T47D (cell line): ENCODE results near the gene RAB4A.
A peak's percentile ranks its signal among the peaks of the same experiment; 100 is the strongest.
"Not testable (repeated sequence)": the region's sequence is repeated elsewhere in the genome, so short reads cannot be mapped to it uniquely, and the experiment has no call there.

Source experiments
- DNase-seq, 2 experiments: peaks; one replicate each; pipeline versions ENCODE4 v3.0.0 to v3.0.0-alpha.2; 2011 to 2012; ENCODE audit warnings: low read depth in 1 of 2, low spot score in 1 of 2
- JUND ChIP-seq: IDR thresholded peaks from 2 replicates; pipeline ENCODE4 v1.6.1; 2012; ENCODE audit warnings: low read depth
- in situ Hi-C: cut with HindIII; loops from 2 replicates; pipeline ENCODE4 v1.10.0; 2016; ENCODE audit warnings: low sequenced_read_pairs, low pct_unique_long_range_greater_than_20kb

The RAB4A gene

GRCh38 chr1:229325401-229325800, 54.5 kb downstream of the RAB4A start:
- in situ Hi-C loops, result no loop called here
- no peak for DNase-seq
- TF ChIP-seq JUND, result no peak

- TF ChIP-seq JUND, result no peak
- no peak for DNase-seq
- in situ Hi-C loops, result no loop called here
Observed at GRCh38 chr1:229325853-229326487, 55.1 kb downstream of the RAB4A start.

- in situ Hi-C loops, result no loop called here
- no peak for DNase-seq
- TF ChIP-seq JUND, result no peak
Observed at GRCh38 chr1:229326601-229327000, 55.7 kb downstream of the RAB4A start.

GRCh38 chr1:229327765-229328164, 56.9 kb downstream of the RAB4A start:
- DNase-seq, in situ Hi-C loops: not testable (repeated sequence)

GRCh38 chr1:229328598-229329362, 57.9 kb downstream of the RAB4A start:
- TF ChIP-seq JUND, result no peak
- in situ Hi-C loops, result no loop called here
- DNase-seq, result no peak

GRCh38 chr1:229334269-229334668, 63.4 kb downstream of the RAB4A start:
- no peak for TF ChIP-seq JUND
- DNase-seq, result no peak
- in situ Hi-C loops, result no loop called here

GRCh38 chr1:229334716-229335115, 63.8 kb downstream of the RAB4A start:
- in situ Hi-C loops, result no loop called here
- no peak for TF ChIP-seq JUND
- no peak for DNase-seq

- DNase-seq, result no peak
- TF ChIP-seq JUND, result no peak
- in situ Hi-C loops, result no loop called here
Observed at GRCh38 chr1:229336345-229336744, 65.4 kb downstream of the RAB4A start.

- in situ Hi-C loops, result no loop called here
- no peak for TF ChIP-seq JUND
- no peak for DNase-seq
Observed at GRCh38 chr1:229339086-229339485, 68.2 kb downstream of the RAB4A start.

GRCh38 chr1:229339520-229339919, 68.6 kb downstream of the RAB4A start:
- TF ChIP-seq JUND, result no peak
- in situ Hi-C loops, result no loop called here
- DNase-seq, result no peak

GRCh38 chr1:229340496-229340895, 69.6 kb downstream of the RAB4A start:
- no peak for DNase-seq
- in situ Hi-C loops, result no loop called here
- no peak for TF ChIP-seq JUND

GRCh38 chr1:229341774-229342655, 71.1 kb downstream of the RAB4A start:
- no peak for TF ChIP-seq JUND
- in situ Hi-C loops, result no loop called here
- peak; percentile 89 to 91 for DNase-seq
